ENCODE data around the gene CHD9.

CHD9 gene

DNA sequence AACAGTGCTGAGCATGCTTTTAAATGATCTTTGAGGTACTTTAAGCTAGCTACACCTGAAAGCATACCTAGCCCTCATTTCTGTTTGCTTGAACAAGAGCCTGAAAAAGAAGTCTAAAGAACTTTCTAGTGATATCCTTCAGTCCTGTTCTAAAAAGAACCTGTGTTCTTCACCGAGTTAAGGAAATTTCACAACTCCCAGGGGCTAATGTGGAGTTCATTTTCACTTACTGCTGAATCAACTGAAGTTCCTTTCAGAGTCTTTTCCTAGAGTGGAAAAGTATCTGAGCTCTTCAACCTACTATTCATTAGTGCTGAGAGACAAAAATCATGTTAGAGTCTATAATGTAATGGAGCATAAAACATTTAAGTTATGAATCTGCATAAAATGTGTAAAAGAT lies 66.9 kb downstream of the CHD9 start:
- ChIA-PET CTCF (interaction anchor here (1.0 kb wide), 1 partner anchor 86 kb away, joined by 3 read pairs; no protein-coding TSS in a partner anchor), POLR2A (no interaction called here)
- Histone ChIP-seq H3K4me1 (ENCODE audit: control insufficient read depth, insufficient read depth, low read length) (no peaks in the 10 kb centered on the region), H3K9me3 (ENCODE audit: control insufficient read depth, insufficient read depth, low read depth, low read length) (no peaks in the 10 kb centered on the region), H3K36me3 (ENCODE audit: control insufficient read depth in 2 of 2, insufficient read depth in 1 of 2, low read length in 2 of 2) (no peaks in the 10 kb centered on the region; a peak in 1 of 3 replicates), H3K27ac (ENCODE audit: extremely low read depth, low read depth, low read length) (no peak overlapping the region), H3K4me3 (ENCODE audit: low read depth, low read length) (no peak overlapping the region)
- TF ChIP-seq ZNF571 (tag by site-specific recombination; IDR thresholded peaks at IDR 0.05) (no peak), ZNF621 (tag by site-specific recombination; IDR thresholded peaks at IDR 0.05) (no peak), ZNF792 (tag by site-specific recombination; IDR thresholded peaks at IDR 0.05) (no peak), ZBTB44 (tag by site-specific recombination; IDR thresholded peaks at IDR 0.05) (no peak)

GRCh38 chr16:53123747-53124146 lies 69.0 kb downstream of the CHD9 start:
- ChIA-PET CTCF (interaction anchor here (0.7 kb wide), 1 partner anchor 18 kb away, joined by 3 read pairs; no protein-coding TSS in a partner anchor), POLR2A (no interaction called here)
- TF ChIP-seq ZNF311 (tag by site-specific recombination; IDR thresholded peaks at IDR 0.05; ENCODE audit: borderline replicate concordance): no peak
- no peak for TF ChIP-seq TRIM28 (IDR thresholded peaks at IDR 0.05; ENCODE audit: borderline replicate concordance, low read length)
- TF ChIP-seq, protein P1, sequence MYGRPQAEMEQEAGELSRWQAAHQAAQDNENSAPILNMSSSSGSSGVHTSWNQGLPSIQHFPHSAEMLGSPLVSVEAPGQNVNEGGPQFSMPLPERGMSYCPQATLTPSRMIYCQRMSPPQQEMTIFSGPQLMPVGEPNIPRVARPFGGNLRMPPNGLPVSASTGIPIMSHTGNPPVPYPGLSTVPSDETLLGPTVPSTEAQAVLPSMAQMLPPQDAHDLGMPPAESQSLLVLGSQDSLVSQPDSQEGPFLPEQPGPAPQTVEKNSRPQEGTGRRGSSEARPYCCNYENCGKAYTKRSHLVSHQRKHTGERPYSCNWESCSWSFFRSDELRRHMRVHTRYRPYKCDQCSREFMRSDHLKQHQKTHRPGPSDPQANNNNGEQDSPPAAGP (tag by site-specific recombination; IDR thresholded peaks at IDR 0.05): no peak
- TF ChIP-seq, protein P2, sequence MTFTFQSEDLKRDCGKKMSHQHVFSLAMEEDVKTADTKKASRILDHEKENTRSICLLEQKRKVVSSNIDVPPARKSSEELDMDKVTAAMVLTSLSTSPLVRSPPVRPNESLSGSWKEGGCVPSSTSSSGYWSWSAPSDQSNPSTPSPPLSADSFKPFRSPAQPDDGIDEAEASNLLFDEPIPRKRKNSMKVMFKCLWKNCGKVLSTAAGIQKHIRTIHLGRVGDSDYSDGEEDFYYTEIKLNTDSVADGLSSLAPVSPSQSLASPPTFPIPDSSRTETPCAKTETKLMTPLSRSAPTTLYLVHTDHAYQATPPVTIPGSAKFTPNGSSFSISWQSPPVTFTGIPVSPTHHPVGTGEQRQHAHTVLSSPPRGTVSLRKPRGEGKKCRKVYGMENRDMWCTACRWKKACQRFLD (tag by site-specific recombination; IDR thresholded peaks at IDR 0.05): no peak
- no peak for TF ChIP-seq MYNN (tag by site-specific recombination; IDR thresholded peaks at IDR 0.05; ENCODE audit: borderline replicate concordance)
- no peak for TF ChIP-seq ZNF76 (tag by site-specific recombination; IDR thresholded peaks at IDR 0.05; ENCODE audit: borderline replicate concordance, low read depth)
- no peak for TF ChIP-seq ZFP3 (tag by site-specific recombination; IDR thresholded peaks at IDR 0.05; ENCODE audit: low read depth)
- no peak for TF ChIP-seq TCF7L2 (IDR thresholded peaks at IDR 0.05; ENCODE audit: borderline replicate concordance, low read depth, low read length)
- no peak for TF ChIP-seq ZNF792 (tag by site-specific recombination; IDR thresholded peaks at IDR 0.05)
- TF ChIP-seq ZNF624 (tag by site-specific recombination; IDR thresholded peaks at IDR 0.05): no peak
- TF ChIP-seq ZNF701 (tag by site-specific recombination; IDR thresholded peaks at IDR 0.05): no peak
- no peak for TF ChIP-seq ZNF221 (tag by site-specific recombination; IDR thresholded peaks at IDR 0.05; ENCODE audit: borderline replicate concordance)
- TF ChIP-seq, protein P3, sequence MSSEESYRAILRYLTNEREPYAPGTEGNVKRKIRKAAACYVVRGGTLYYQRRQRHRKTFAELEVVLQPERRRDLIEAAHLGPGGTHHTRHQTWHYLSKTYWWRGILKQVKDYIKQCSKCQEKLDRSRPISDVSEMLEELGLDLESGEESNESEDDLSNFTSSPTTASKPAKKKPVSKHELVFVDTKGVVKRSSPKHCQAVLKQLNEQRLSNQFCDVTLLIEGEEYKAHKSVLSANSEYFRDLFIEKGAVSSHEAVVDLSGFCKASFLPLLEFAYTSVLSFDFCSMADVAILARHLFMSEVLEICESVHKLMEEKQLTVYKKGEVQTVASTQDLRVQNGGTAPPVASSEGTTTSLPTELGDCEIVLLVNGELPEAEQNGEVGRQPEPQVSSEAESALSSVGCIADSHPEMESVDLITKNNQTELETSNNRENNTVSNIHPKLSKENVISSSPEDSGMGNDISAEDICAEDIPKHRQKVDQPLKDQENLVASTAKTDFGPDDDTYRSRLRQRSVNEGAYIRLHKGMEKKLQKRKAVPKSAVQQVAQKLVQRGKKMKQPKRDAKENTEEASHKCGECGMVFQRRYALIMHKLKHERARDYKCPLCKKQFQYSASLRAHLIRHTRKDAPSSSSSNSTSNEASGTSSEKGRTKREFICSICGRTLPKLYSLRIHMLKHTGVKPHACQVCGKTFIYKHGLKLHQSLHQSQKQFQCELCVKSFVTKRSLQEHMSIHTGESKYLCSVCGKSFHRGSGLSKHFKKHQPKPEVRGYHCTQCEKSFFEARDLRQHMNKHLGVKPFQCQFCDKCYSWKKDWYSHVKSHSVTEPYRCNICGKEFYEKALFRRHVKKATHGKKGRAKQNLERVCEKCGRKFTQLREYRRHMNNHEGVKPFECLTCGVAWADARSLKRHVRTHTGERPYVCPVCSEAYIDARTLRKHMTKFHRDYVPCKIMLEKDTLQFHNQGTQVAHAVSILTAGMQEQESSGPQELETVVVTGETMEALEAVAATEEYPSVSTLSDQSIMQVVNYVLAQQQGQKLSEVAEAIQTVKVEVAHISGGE (tag by site-specific recombination; conservative IDR thresholded peaks at IDR 0.05; ENCODE audit: low read depth): no peak

More at GRCh38 chr16:53123747-53124146, 69.0 kb downstream of the CHD9 start:
- H3K9me3 ChIP-seq (ENCODE audit: control insufficient read depth, insufficient read depth, low read depth, low read length): no peaks in the 10 kb centered on the region
- no peak overlapping the region for H3K4me3 ChIP-seq (ENCODE audit: low read depth, low read length)
- H3K27ac ChIP-seq (ENCODE audit: extremely low read depth, low read depth, low read length): no peak overlapping the region
- H3K36me3 ChIP-seq (ENCODE audit: control insufficient read depth in 2 of 2, insufficient read depth in 1 of 2, low read length in 2 of 2): no peaks in the 10 kb centered on the region
- no peaks in the 10 kb centered on the region for H3K4me1 ChIP-seq (ENCODE audit: control insufficient read depth, insufficient read depth, low read length)

Measured in HEK293 (cell line).